SK-N-SH (cell line): ENCODE measurements around the gene IGFALS. TPM values are rescaled to one million over a fixed set of nuclear protein-coding genes. Genes with fewer than 3 reads are reported as not detected.

Experiments
- CTCF ChIA-PET: fragments of 300-600, 350-600 bp; formaldehyde crosslinking; extraction: SDS; loops from one replicate; lab custom pipeline; 2021; lab: Yijun Ruan, JAX
- POLR2A ChIA-PET: fragments of 350-600 bp; sonication (Branson Sonifier 250); formaldehyde crosslinking; extraction: SDS; loops from one replicate; lab custom pipeline; 2020; ENCODE audit warnings: antibody characterized with exemption, inconsistent platforms; lab: Yijun Ruan, JAX
- DNase-seq: peaks from one replicate; pipeline ENCODE4 v3.0.0; 2012
- H2AFZ ChIP-seq: fragments of 200-600 bp; sonication (generic); 2 replicates; pipeline ENCODE4 v1.8.1; 2016; ENCODE audit warnings: antibody characterized with exemption, mild to moderate bottlenecking, low read depth
- H3F3A ChIP-seq: fragments of 200-600 bp; sonication (generic); replicated peaks from 2 replicates; pipeline ENCODE3; 2016; ENCODE audit warnings: antibody characterized with exemption, mild to moderate bottlenecking; ENCODE audit not compliant: insufficient read depth
- H3K27ac ChIP-seq, 2 experiments: fragments of 200-500 bp in 1 of 2; fragments of 200-600 bp in 1 of 2; sonication (Bioruptor generic) in 1 of 2; sonication (generic), shearing (Covaris generic) in 1 of 2; 2 replicates each; pipeline versions ENCODE4 v1.5.1 to v1.6.1; 2014 to 2016; ENCODE audit warnings: low read depth in 2 of 2, inconsistent platforms in 1 of 2, low read length in 1 of 2, mild to moderate bottlenecking in 1 of 2, mixed read lengths in 1 of 2
- H3K27me3 ChIP-seq: fragments of 200-600 bp; sonication (generic), shearing (Covaris generic); 2 replicates; pipeline ENCODE4 v1.6.1; 2016; ENCODE audit warnings: mixed run types; ENCODE audit not compliant: insufficient read depth
- H3K36me3 ChIP-seq, 2 experiments: fragments of 200-500 bp in 1 of 2; fragments of 200-600 bp in 1 of 2; sonication (Bioruptor generic) in 1 of 2; sonication (generic) in 1 of 2; replicated peaks in 1 of 2; 2 replicates each; pipeline versions ENCODE3 to v1.5.1; 2014 to 2016; ENCODE audit warnings: low read length in 1 of 2, mild to moderate bottlenecking in 1 of 2; ENCODE audit not compliant: insufficient read depth in 2 of 2, control insufficient read depth in 1 of 2
- H3K4me1 ChIP-seq, 2 experiments: fragments of 200-500 bp in 1 of 2; fragments of 200-600 bp in 1 of 2; sonication (Bioruptor generic) in 1 of 2; sonication (generic), shearing (Covaris generic) in 1 of 2; 2 replicates each; pipeline versions ENCODE4 v1.5.1 to v1.6.1; 2014 to 2016; ENCODE audit warnings: low read depth in 1 of 2, low read length in 1 of 2, mixed run types in 1 of 2; ENCODE audit not compliant: insufficient read depth in 2 of 2, control insufficient read depth in 1 of 2
- H3K4me2 ChIP-seq: fragments of 200-600 bp; sonication (generic), shearing (Covaris generic); 2 replicates; pipeline ENCODE4 v1.6.1; 2017; ENCODE audit warnings: mixed run types
- H3K4me3 ChIP-seq, 2 experiments: fragments of 200-500 bp in 1 of 2; fragments of 200-600 bp in 1 of 2; sonication (Bioruptor generic) in 1 of 2; sonication (generic), shearing (Covaris generic) in 1 of 2; 2 replicates each; pipeline versions ENCODE4 v1.5.1 to v1.8.1; 2014 to 2016; ENCODE audit warnings: low read depth in 2 of 2, inconsistent platforms in 1 of 2, low read length in 1 of 2, mild to moderate bottlenecking in 1 of 2, mixed read lengths in 1 of 2, moderate library complexity in 1 of 2
- H3K79me2 ChIP-seq: fragments of 200-600 bp; sonication (generic); 2 replicates; pipeline ENCODE4 v1.8.1; 2017; ENCODE audit warnings: mild to moderate bottlenecking; ENCODE audit not compliant: insufficient read depth
- H3K9ac ChIP-seq: fragments of 200-600 bp; sonication (generic); 2 replicates; pipeline ENCODE4 v1.6.1; 2017; ENCODE audit warnings: mixed run types
- H3K9me2 ChIP-seq: fragments of 200-600 bp; sonication (generic); 2 replicates; pipeline ENCODE4 v1.6.1; 2017; ENCODE audit warnings: mixed run types
- H3K9me3 ChIP-seq: fragments of 200-600 bp; sonication (generic); 2 replicates; pipeline ENCODE4 v1.6.1; 2017; ENCODE audit warnings: mixed run types, mild to moderate bottlenecking, moderate library complexity
- H4K20me1 ChIP-seq: fragments of 200-600 bp; sonication (generic); 2 replicates; pipeline ENCODE4 v1.6.1; 2017; ENCODE audit warnings: mild to moderate bottlenecking, mixed run types; ENCODE audit not compliant: insufficient read depth
- CHD2 ChIP-seq: fragments of 150-350 bp; IDR thresholded peaks from 2 replicates; pipeline ENCODE4 v1.6.1; 2018; ENCODE audit warnings: low read length; ENCODE audit not compliant: partially characterized antibody
- EP300 ChIP-seq, 2 experiments: IDR thresholded peaks; 2 replicates each; pipeline versions ENCODE4 v1.4.0 to v1.6.1; 2012; ENCODE audit warnings: borderline replicate concordance in 1 of 2, low read depth in 1 of 2, low read length in 1 of 2
- EZH2phosphoT487 ChIP-seq: fragments of 200-600 bp; sonication (generic); IDR thresholded peaks from 2 replicates; pipeline ENCODE4 v1.6.1; 2017; ENCODE audit warnings: low read depth, mixed run types, mild to moderate bottlenecking, antibody characterized with exemption, moderate library complexity, borderline replicate concordance
- FOSL2 ChIP-seq: IDR thresholded peaks from 2 replicates; pipeline ENCODE4 v1.4.0; 2012; ENCODE audit warnings: low read depth, mild to moderate bottlenecking, moderate library complexity, borderline replicate concordance
- FOXJ3 ChIP-seq: sonication (generic); formaldehyde crosslinking; IDR thresholded peaks from 2 replicates; pipeline ENCODE4 v1.5.1; 2020; ENCODE audit warnings: mild to moderate bottlenecking, missing genetic modification reagents
- FOXM1 ChIP-seq: IDR thresholded peaks from 2 replicates; pipeline ENCODE4 v1.4.0; 2012; ENCODE audit warnings: low read depth, mild to moderate bottlenecking
- GABPA ChIP-seq: IDR thresholded peaks from 2 replicates; pipeline ENCODE4 v1.4.0; 2012; ENCODE audit warnings: low read depth, mild to moderate bottlenecking
- NFIC ChIP-seq: IDR thresholded peaks from 2 replicates; pipeline ENCODE4 v1.4.0; 2012; ENCODE audit warnings: borderline replicate concordance
- POLR2AphosphoS5 ChIP-seq: IDR thresholded peaks from 2 replicates; pipeline ENCODE4 v1.6.1; 2012; ENCODE audit warnings: low read depth, low read length
- RCOR1 ChIP-seq: fragments of 150-350 bp; IDR thresholded peaks from 2 replicates; pipeline ENCODE4 v1.6.1; 2017; ENCODE audit warnings: antibody characterized with exemption, low read length
- RFX5 ChIP-seq: IDR thresholded peaks from 2 replicates; pipeline ENCODE4 v1.6.1; 2012; ENCODE audit warnings: mild to moderate bottlenecking, improper control_type of control experiment, low read length
- SIN3A ChIP-seq: IDR thresholded peaks from 2 replicates; pipeline ENCODE4 v1.6.1; 2012; ENCODE audit warnings: low read depth, mild to moderate bottlenecking, low read length, moderate library complexity, borderline replicate concordance
- SMC3 ChIP-seq: IDR thresholded peaks from 2 replicates; pipeline ENCODE4 v1.6.1; 2012; ENCODE audit warnings: low read depth, low read length, improper control_type of control experiment
- TCF12 ChIP-seq: IDR thresholded peaks from 2 replicates; pipeline ENCODE4 v1.4.0; 2012
- TEAD4 ChIP-seq: IDR thresholded peaks from 2 replicates; pipeline ENCODE4 v1.4.0; 2012; ENCODE audit warnings: mild to moderate bottlenecking, borderline replicate concordance; ENCODE audit not compliant: insufficient read depth
- YY1 ChIP-seq: IDR thresholded peaks from 2 replicates; pipeline ENCODE4 v1.4.0; 2012; ENCODE audit warnings: low read depth, mild to moderate bottlenecking
- WGBS: methylation state at CpG from one replicate; pipeline ENCODE4 v1.1.6; 2017; ENCODE audit warnings: low lambda C conversion rate; 5-methylcytosine and 5-hydroxymethylcytosine counted together
- polyA plus RNA-seq, 3 experiments: library from polyadenylated mRNA; depleted of rRNA; stranded (reverse); fragments of >200 nt; gene quantifications; 2 replicates each; pipeline ENCODE4 v1.2.3, GENCODE V29; 2012
- TF ChIP-seq, protein P1 (sequence below): IDR thresholded peaks from 2 replicates; pipeline ENCODE4 v1.4.0; 2012; ENCODE audit warnings: low read depth
- TF ChIP-seq, protein P2 (sequence below): IDR thresholded peaks from 2 replicates; pipeline ENCODE4; 2012
- TF ChIP-seq, protein P3 (sequence below): fragments of 150-350 bp; IDR thresholded peaks from 2 replicates; pipeline ENCODE4 v1.6.1; 2017; ENCODE audit warnings: antibody characterized with exemption, low read length, low read depth, borderline replicate concordance
- TF ChIP-seq, protein P4 (sequence below): fragments of 150-350 bp; IDR thresholded peaks from 2 replicates; pipeline ENCODE4 v1.6.1; 2016; ENCODE audit warnings: mild to moderate bottlenecking, low read depth, low read length
- TF ChIP-seq, protein P5 (sequence below): IDR thresholded peaks from 2 replicates; pipeline ENCODE4 v1.4.0; 2012; ENCODE audit warnings: low read depth, borderline replicate concordance

Gene IGFALS
- polyA plus RNA-seq, 1 of the 3 experiments (the other 2 are of a cell fraction) = 0.02 TPM

DNA sequence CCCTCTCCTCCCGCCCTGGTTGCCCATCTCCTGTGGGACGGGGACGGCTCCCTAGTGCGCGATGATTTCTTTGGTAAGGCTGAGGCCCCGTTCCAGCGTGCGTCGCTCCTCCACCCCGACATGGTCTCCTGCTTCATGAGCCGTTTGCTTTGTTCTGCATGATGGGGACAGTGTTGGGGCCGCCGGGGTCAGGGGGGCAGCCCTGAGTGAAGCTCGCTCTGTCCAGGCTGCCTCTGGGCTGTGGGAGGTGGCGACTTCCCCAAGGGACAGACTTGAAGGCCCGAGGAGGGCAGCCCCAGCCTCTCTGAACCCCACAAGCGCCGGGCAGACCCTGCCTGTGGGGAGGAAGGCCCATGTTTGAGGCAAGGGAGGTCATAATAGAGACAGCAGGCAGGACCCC, 34.6 kb downstream of the IGFALS start (continued):
- TF ChIP-seq, protein P1, sequence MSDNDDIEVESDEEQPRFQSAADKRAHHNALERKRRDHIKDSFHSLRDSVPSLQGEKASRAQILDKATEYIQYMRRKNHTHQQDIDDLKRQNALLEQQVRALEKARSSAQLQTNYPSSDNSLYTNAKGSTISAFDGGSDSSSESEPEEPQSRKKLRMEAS = no peak
- TF ChIP-seq FOXM1 = no peak
- TF ChIP-seq TCF12 = no peak
- no peak for TF ChIP-seq TEAD4
- no peak for TF ChIP-seq CHD2
- TF ChIP-seq, protein P2, sequence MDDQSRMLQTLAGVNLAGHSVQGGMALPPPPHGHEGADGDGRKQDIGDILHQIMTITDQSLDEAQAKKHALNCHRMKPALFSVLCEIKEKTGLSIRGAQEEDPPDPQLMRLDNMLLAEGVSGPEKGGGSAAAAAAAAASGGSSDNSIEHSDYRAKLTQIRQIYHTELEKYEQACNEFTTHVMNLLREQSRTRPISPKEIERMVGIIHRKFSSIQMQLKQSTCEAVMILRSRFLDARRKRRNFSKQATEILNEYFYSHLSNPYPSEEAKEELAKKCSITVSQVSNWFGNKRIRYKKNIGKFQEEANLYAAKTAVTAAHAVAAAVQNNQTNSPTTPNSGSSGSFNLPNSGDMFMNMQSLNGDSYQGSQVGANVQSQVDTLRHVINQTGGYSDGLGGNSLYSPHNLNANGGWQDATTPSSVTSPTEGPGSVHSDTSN = no peak
- TF ChIP-seq GABPA = no peak
- no peak for TF ChIP-seq POLR2AphosphoS5

DNA sequence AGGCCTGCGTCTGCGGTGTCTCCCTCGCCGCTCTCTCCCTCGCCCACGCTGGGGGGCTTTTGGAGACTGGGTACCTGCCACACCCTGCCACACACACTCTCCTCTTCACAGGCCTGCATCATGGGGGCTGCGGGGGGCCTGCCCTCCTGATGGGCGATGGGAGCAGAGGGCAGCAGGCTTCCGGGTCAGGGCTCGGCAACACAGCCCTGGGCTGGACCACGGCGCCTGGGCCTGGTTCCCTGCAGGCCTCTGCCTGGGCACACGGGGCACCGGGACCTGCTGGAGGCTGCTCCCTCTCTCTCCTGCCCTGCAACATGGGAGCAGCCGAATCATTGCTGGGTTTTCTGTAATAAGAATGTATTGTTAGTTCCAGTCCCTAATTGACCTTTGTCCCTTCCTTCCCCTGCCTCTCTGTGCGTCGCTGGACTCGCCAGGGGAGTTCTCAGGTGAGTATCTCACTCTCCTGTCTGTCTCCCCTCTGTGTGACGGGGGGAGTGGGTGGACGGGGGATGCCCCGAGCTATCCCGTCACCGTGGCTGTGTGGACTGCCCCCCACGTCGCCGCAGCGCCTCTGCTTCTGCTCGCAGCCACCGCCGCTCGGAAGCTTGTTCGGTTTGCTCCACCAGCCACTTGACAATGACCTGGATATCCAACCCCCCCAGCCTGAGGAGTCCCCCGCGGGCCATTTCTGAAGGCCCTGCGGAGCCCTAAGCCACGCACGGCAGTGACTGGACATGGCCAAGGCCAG, 35.6 kb downstream of the IGFALS start:
- H3K4me3 ChIP-seq = no peak overlapping the region
- H3K9me2 ChIP-seq = no peaks in the 10 kb centered on the region
- 96% methylated on average over 25 of the region's 37 CpGs for WGBS
- H3K79me2 ChIP-seq = no peaks in the 10 kb centered on the region; the same call in 1 of the 2 replicates
- no peak overlapping the region for H3K27ac ChIP-seq
- ChIA-PET POLR2A (no interaction called here), CTCF (interaction anchor here (1.0 kb wide), 1 partner anchor 15 kb away, joined by 3 read pairs; the partner anchor contains the start of genes EME2 and MRPS34)
- no peak overlapping the region for H2AFZ ChIP-seq
- H3K4me2 ChIP-seq = no peak overlapping the region
- no peak for DNase-seq
- TF ChIP-seq EZH2phosphoT487 (no peak), SIN3A (no peak), RFX5 (no peak), FOSL2 (no peak), YY1 (no peak), CHD2 (no peak), RCOR1 (no peak), SMC3 (no peak), FOXJ3 (CRISPR knock-in tag) (no peak), EP300 (IDR thresholded peaks at IDR 0.05; ENCODE audit: borderline replicate concordance in 1 of 2, low read depth in 1 of 2, low read length in 1 of 2) (no peak), NFIC (no peak)
- TF ChIP-seq, protein P2 = no peak
- TF ChIP-seq, protein P3, sequence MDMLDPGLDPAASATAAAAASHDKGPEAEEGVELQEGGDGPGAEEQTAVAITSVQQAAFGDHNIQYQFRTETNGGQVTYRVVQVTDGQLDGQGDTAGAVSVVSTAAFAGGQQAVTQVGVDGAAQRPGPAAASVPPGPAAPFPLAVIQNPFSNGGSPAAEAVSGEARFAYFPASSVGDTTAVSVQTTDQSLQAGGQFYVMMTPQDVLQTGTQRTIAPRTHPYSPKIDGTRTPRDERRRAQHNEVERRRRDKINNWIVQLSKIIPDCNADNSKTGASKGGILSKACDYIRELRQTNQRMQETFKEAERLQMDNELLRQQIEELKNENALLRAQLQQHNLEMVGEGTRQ = no peak
- TF ChIP-seq, protein P4, sequence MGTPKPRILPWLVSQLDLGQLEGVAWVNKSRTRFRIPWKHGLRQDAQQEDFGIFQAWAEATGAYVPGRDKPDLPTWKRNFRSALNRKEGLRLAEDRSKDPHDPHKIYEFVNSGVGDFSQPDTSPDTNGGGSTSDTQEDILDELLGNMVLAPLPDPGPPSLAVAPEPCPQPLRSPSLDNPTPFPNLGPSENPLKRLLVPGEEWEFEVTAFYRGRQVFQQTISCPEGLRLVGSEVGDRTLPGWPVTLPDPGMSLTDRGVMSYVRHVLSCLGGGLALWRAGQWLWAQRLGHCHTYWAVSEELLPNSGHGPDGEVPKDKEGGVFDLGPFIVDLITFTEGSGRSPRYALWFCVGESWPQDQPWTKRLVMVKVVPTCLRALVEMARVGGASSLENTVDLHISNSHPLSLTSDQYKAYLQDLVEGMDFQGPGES = no peak
- TF ChIP-seq, protein P5, sequence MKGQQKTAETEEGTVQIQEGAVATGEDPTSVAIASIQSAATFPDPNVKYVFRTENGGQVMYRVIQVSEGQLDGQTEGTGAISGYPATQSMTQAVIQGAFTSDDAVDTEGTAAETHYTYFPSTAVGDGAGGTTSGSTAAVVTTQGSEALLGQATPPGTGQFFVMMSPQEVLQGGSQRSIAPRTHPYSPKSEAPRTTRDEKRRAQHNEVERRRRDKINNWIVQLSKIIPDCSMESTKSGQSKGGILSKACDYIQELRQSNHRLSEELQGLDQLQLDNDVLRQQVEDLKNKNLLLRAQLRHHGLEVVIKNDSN = no peak
- no peaks in the 10 kb centered on the region for H3F3A ChIP-seq
- no peaks in the 10 kb centered on the region for H3K27me3 ChIP-seq
- peaks cover 0 to 37% of the 10 kb centered on the region in 2 experiments for H3K36me3 ChIP-seq
- H3K9me3 ChIP-seq = no peaks in the 10 kb centered on the region
- no peaks in the 10 kb centered on the region for H3K4me1 ChIP-seq
- H4K20me1 ChIP-seq = no peaks in the 10 kb centered on the region
- no peak overlapping the region for H3K9ac ChIP-seq
